Gastrocnemius medialis (tissue), 4 donors: ENCODE data around the gene PNMT.

Experiments
- POLR2A ChIP-seq, 2 donors: fragments of 450-650 bp; IDR thresholded peaks; one replicate each; pipeline ENCODE4 v1.6.1; 2017; ENCODE audit warnings: antibody characterized with exemption in 2 of 2, mild to moderate bottlenecking in 2 of 2, moderate library complexity in 2 of 2
- TF ChIP-seq, protein P1 (sequence below), 5 experiments: fragments of 450-650 bp in 3 of 5; fragments of 200-600 bp in 2 of 5; sonication (generic) in 2 of 5; IDR thresholded peaks in 4 of 5; conservative IDR thresholded peaks in 1 of 5; 1 replicate in 4 of 5; 2 replicates in 1 of 5; pipeline ENCODE4 v1.5.1; 2016 to 2019; ENCODE audit warnings: antibody characterized with exemption in 5 of 5, mild to moderate bottlenecking in 3 of 5, moderate library complexity in 3 of 5

DNA sequence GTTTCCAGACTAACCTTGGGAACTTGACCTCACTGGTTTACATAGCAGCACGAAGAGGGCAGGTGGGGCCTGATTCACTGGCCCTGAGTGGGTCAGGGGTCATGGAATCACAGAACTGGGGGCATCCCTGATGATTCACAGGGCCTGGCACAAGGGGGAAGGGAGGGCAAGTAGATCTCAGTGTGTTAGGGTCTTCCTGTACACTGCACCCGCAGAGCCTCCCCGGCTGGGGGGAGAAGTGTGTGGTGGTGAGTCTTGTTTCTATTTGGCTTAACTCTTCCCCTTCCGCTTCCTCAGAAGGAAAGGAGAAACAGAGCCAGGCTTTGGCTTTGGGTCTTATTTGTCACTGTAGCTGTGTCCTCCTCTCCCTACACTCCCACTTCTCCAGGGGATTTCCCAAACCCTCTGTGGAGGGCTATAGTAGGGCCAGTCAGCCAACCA lies 27.6 kb upstream of the PNMT start:
- TF ChIP-seq POLR2A (IDR thresholded peaks at IDR 0.05) = no peak
- TF ChIP-seq, protein P1, sequence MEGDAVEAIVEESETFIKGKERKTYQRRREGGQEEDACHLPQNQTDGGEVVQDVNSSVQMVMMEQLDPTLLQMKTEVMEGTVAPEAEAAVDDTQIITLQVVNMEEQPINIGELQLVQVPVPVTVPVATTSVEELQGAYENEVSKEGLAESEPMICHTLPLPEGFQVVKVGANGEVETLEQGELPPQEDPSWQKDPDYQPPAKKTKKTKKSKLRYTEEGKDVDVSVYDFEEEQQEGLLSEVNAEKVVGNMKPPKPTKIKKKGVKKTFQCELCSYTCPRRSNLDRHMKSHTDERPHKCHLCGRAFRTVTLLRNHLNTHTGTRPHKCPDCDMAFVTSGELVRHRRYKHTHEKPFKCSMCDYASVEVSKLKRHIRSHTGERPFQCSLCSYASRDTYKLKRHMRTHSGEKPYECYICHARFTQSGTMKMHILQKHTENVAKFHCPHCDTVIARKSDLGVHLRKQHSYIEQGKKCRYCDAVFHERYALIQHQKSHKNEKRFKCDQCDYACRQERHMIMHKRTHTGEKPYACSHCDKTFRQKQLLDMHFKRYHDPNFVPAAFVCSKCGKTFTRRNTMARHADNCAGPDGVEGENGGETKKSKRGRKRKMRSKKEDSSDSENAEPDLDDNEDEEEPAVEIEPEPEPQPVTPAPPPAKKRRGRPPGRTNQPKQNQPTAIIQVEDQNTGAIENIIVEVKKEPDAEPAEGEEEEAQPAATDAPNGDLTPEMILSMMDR (IDR thresholded peaks at IDR 0.05 in 4 of 5, conservative IDR thresholded peaks at IDR 0.05 in 1 of 5) = no peak
